Mucosa of rectum (tissue), 2 donors: Measurements from ENCODE around the gene REEP1.
A peak's percentile ranks its signal among the peaks of the same experiment; 100 is the strongest.

ENCODE experiments used
- H3K27ac ChIP-seq, 2 donors: one replicate each; pipeline ENCODE4 v1.7.0; 2013; ENCODE audit warnings: inconsistent platforms in 2 of 2, low read depth in 2 of 2, low read length in 2 of 2
- H3K27me3 ChIP-seq, 2 donors: one replicate each; pipeline ENCODE4 v1.7.0; 2013; ENCODE audit warnings: low read length in 2 of 2; ENCODE audit not compliant: control insufficient read depth in 2 of 2, insufficient read depth in 2 of 2
- H3K36me3 ChIP-seq, 2 donors: one replicate each; pipeline ENCODE4 v1.7.0; 2013; ENCODE audit warnings: low read length in 2 of 2; ENCODE audit not compliant: control insufficient read depth in 2 of 2, insufficient read depth in 2 of 2
- H3K4me1 ChIP-seq, 2 donors: one replicate each; pipeline ENCODE4 v1.7.0; 2013; ENCODE audit warnings: low read length in 2 of 2, mild to moderate bottlenecking in 1 of 2; ENCODE audit not compliant: control insufficient read depth in 2 of 2, insufficient read depth in 2 of 2
- H3K4me3 ChIP-seq, 2 donors: one replicate each; pipeline ENCODE4 v1.7.0; 2013; ENCODE audit warnings: low read length in 2 of 2
- H3K9ac ChIP-seq, 2 donors: one replicate each; pipeline ENCODE4 v1.7.0; 2013; ENCODE audit warnings: low read length in 2 of 2, low read depth in 1 of 2, mild to moderate bottlenecking in 1 of 2
- H3K9me3 ChIP-seq, 2 donors: one replicate each; pipeline ENCODE4 v1.7.0; 2013; ENCODE audit warnings: low read length in 2 of 2; ENCODE audit not compliant: control insufficient read depth in 2 of 2
- donor health status: healthy.
- donor health status: Normal muscosa, but diverticular disease.

Gene REEP1, protein sequence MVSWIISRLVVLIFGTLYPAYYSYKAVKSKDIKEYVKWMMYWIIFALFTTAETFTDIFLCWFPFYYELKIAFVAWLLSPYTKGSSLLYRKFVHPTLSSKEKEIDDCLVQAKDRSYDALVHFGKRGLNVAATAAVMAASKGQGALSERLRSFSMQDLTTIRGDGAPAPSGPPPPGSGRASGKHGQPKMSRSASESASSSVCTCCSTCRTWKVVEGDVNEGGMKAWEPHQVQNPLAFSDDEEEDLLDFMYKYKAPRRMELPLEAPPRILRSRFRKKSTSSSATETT

DNA sequence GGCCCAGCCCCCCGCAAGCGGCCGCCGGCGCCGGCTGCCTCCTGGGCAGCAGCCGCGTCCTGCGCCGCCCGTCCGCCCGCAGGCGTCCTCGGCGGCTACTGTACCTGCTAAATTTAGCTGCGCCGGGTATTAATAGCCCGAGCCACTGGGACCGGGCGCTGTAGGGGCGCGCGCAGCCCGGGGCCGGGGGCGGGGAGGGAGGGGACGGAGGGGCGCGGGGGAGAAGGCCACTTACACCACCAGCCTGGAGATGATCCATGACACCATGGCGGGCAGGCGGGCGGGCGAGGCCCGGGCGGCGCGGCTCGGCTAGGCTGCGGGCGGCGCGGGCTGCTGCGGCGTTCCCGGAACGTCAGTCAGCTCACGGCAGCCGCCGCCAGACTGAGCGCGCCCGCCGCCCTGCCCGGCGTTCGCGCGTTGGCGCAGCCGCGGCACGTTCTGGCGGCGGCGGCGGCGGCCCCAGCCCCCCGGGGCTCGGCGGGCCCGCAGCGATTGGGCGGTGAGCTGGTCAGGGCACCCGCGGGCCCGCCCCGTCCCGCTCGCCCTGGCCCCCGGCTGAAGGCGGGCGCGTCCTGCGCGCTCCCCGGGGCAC, at the start of gene REEP1:
REEP1 (minus strand) TSS at position 383 of the 592 bp plus-strand sequence; CDS start at position 267, 116 bp downstream.
- H3K27me3 ChIP-seq: peaks cover 28 to 32% of the 10 kb centered on the region in 2 donors
- peak within 1 kb of the TSS in 1 of 2 donors; percentile 20 for H3K9ac ChIP-seq
- H3K4me3 ChIP-seq: peak within 1 kb of the TSS; percentile 40 to 69
- H3K36me3 ChIP-seq: no peaks in the 10 kb centered on the region
- peaks cover 6 to 15% of the 10 kb centered on the region in 2 donors for H3K4me1 ChIP-seq
- H3K27ac ChIP-seq: no peak within 1 kb of the TSS
- peaks cover 2 to 6% of the 10 kb centered on the region in 2 donors for H3K9me3 ChIP-seq

DNA sequence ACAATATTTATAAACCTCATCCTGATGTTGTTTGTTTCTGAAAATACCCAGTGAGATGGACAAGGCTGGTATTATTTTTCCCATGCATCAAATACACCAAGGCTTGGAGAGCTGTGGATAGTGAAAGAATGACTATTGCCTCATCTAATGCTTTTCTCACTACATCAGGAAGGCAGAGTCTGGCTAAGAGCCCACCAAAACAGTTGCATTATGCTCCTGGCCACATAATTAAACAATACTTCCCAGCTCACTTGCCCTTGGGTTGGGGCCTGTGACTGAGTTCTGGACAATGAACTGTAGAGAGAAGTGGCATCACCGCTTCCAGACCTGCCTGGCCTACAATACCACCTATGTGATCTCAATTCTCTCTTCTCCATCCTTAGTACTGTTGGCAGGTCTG, 46.4 kb upstream of the REEP1 start:
- H3K9me3 ChIP-seq: no peaks in the 10 kb centered on the region
- no peak overlapping the region for H3K27ac ChIP-seq
- H3K36me3 ChIP-seq: no peaks in the 10 kb centered on the region
- H3K27me3 ChIP-seq: no peaks in the 10 kb centered on the region
- no peaks in the 10 kb centered on the region for H3K4me1 ChIP-seq
- H3K4me3 ChIP-seq: no peak overlapping the region
- no peak overlapping the region for H3K9ac ChIP-seq

DNA sequence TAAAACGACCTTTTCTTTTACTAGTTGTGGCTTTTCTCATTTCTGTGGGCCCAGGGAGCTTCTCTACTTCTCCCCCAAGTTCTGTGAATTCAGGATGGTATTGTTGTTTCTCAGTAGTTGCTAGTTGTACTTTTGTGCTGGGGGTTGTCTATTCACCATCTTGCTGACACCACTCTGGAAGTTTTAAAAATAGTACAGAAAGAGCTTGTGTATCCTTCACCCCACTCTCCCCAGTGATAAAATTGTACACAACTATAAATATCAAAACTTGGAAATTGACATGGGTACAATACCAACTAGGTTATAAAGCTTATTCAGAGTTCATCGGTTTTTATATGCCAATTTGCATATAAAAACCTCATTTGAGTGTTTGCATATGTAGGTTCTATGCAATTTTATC, 45.3 kb upstream of the REEP1 start:
- no peak overlapping the region for H3K27ac ChIP-seq
- H3K4me3 ChIP-seq: no peak overlapping the region
- H3K27me3 ChIP-seq: no peaks in the 10 kb centered on the region
- H3K4me1 ChIP-seq: no peaks in the 10 kb centered on the region
- no peaks in the 10 kb centered on the region for H3K36me3 ChIP-seq
- H3K9me3 ChIP-seq: no peaks in the 10 kb centered on the region
- H3K9ac ChIP-seq: no peak overlapping the region

DNA sequence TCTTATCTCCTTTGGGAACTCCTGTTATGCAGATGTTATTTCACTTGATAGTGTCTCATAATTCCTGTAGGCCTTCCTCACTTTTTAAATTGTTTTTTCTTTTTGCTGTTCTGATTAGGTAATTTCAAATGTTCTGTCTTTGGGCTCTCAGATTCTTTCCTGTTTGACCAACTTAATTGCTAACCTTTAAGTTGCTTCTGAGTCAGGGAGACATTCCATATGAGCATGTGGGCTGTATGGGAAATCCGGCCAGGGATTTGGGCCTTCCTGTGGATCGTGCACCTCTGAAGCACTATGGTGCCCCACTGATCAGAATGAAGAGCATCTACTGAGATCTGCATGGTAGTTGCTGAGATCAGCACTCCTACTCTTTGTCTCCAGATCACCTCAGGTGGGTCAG, 44.7 kb upstream of the REEP1 start:
- Histone ChIP-seq H3K4me3 (no peak overlapping the region), H3K27ac (no peak overlapping the region), H3K4me1 (no peaks in the 10 kb centered on the region), H3K9ac (no peak overlapping the region), H3K9me3 (no peaks in the 10 kb centered on the region), H3K27me3 (no peaks in the 10 kb centered on the region), H3K36me3 (no peaks in the 10 kb centered on the region)

DNA sequence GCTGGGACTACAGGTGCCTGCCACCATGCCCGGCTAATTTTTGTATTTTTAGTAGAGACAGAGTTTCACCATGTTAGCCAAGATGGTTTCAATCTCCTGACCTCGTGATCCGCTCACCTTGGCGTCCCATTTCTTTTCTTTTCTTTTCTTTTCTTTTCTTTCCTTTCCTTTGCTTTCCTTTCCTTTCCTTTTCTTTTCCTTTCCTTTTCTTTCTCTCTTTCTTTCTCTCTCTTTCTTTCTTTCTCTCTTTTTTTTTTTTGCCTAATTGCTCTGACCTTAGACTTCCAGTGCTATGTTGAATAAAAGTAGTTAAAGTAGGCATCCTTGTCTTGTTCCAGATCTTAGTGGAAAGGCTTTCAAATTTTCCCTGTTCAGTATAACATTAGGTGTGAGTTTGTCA, 41.0 kb upstream of the REEP1 start:
- Histone ChIP-seq H3K9ac (no peak overlapping the region), H3K9me3 (no peaks in the 10 kb centered on the region), H3K4me1 (no peaks in the 10 kb centered on the region), H3K4me3 (no peak overlapping the region), H3K36me3 (no peaks in the 10 kb centered on the region), H3K27me3 (no peaks in the 10 kb centered on the region), H3K27ac (no peak overlapping the region)

DNA sequence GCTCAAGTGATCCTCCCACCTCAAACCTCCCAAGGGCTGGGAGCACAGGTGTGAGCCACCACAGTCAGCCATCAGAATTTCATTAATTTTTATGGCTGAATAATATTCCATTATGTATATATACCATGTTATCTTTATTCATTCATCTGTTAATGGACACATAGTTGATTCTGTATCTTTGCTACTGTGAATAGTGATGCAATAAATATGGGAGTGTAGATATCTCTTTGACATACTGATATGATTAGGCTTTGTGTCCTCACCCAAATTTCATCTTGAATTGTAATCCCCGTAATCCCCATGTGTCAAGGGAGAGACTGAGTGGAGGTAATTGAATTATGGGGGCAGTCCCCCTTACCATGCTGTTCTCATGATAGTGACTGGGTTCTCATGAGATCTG, 38.2 kb upstream of the REEP1 start:
- Histone ChIP-seq H3K9me3 (no peaks in the 10 kb centered on the region), H3K9ac (no peak overlapping the region), H3K27ac (no peak overlapping the region), H3K36me3 (no peaks in the 10 kb centered on the region), H3K4me1 (peaks cover 4 to 9% of the 10 kb centered on the region in 2 donors), H3K4me3 (no peak overlapping the region), H3K27me3 (no peaks in the 10 kb centered on the region)

DNA sequence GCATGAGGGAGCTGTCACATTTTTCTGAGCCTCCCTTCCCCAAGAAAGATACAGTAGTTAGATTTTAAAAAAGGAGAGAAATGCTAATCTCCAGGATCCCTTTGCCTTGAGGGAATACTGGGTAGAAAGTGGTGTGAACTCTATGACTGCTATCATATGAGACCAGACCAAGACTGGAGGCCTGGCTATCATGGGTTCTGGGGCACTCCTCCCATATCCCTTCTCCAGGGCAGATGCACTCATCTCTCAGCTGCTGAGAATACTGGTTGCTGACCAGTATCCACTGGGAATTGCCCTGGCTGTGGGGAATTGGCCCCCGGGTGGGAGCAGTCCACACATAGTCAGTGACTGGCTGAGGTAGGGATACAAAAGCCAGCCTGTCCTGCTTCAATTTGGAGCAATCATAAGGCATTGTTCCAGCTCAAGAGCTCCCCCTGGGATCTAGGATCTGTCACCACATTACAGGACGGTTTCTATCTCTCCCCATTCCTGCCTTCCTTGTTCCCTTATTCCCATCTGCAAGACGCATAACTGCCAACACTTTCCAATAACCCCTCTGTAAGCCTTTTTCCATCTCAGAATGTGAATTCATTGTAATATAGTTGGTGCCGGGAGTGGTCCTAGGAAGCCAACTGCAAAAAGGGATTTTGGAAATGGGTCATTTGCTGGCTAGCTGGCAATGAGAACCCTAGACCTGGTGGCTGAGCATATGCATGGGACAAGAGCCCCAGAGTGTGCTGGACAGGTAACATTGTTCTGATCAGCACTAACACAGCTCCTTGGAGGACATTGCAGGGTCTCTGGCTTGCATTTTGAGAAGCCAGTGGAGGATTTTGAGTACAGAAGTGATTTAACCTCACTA, 35.4 kb upstream of the REEP1 start:
- H3K27ac ChIP-seq: no peak overlapping the region
- no peaks in the 10 kb centered on the region for H3K9me3 ChIP-seq
- no peak overlapping the region for H3K9ac ChIP-seq
- no peaks in the 10 kb centered on the region for H3K27me3 ChIP-seq
- H3K4me3 ChIP-seq: no peak overlapping the region
- H3K36me3 ChIP-seq: no peaks in the 10 kb centered on the region
- H3K4me1 ChIP-seq: peaks cover 7 to 17% of the 10 kb centered on the region in 2 donors

DNA sequence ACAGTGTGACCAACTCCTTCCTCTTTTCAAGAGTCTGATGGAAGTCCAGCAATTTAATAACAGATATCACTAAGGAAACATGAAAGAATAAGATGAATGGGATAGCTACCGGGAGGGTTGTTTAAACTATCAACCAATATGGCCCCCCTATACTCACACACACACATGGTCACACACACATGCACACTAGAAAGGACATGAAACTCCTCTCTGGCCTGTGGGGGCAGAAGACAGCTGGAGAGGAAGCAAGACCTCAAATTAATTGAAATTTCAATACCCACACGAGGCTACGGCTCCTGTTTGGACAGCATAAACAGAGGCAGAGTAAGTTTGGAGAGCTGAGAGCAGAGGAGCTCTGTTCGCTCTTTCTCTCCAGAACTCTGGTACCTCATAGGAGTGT, 34.7 kb upstream of the REEP1 start:
- H3K27me3 ChIP-seq: no peaks in the 10 kb centered on the region
- no peak overlapping the region for H3K27ac ChIP-seq
- peaks cover 9 to 24% of the 10 kb centered on the region in 2 donors for H3K4me1 ChIP-seq
- no peaks in the 10 kb centered on the region for H3K36me3 ChIP-seq
- no peak overlapping the region for H3K4me3 ChIP-seq
- no peaks in the 10 kb centered on the region for H3K9me3 ChIP-seq
- H3K9ac ChIP-seq: no peak overlapping the region

DNA sequence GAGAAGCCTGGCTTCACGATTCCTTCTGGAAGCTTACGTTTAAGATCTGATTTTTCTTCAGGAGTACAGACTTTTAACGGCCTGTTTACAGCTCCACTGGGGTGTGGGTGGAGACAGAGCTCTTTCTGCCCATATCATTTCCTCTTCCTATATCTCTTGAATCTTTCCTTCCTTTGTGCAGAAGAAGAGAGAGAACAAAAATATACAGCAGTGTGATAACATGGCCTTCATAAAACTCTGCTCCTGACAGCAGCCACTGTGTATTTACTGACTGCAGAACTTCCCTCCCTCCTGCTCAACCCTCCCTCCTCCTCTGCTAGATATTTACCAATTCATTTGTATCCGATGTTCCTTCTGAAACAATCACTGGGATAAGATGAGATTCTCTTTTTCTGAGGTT, 34.1 kb upstream of the REEP1 start:
- H3K9ac ChIP-seq: no peak overlapping the region
- H3K9me3 ChIP-seq: no peaks in the 10 kb centered on the region
- no peak overlapping the region for H3K4me3 ChIP-seq
- H3K36me3 ChIP-seq: no peaks in the 10 kb centered on the region
- peak overlapping the region in 1 of 2 donors; percentile 45 for H3K27ac ChIP-seq
- peaks cover 9 to 27% of the 10 kb centered on the region in 2 donors for H3K4me1 ChIP-seq
- H3K27me3 ChIP-seq: no peaks in the 10 kb centered on the region

DNA sequence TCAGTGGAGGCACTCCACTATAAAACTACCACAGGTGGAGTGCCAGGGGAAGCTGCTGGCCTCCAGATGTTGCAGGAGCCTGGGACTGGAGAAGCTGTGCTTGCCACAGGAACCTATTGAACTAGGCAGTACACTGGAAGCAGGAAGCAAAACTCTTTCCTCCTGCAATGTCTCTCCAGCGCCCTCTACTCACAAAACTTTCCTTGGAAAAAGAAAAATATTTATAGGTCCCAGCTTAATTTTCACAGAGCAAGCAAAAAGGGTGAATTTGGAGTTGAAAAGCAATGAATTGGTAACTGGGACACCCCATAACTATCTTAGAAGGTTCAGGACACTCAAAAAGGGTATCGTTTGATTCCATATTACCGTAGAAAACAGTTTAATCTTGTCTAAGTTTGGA, 33.2 kb upstream of the REEP1 start:
- Histone ChIP-seq H3K4me3 (no peak overlapping the region), H3K27me3 (no peaks in the 10 kb centered on the region), H3K27ac (no peak overlapping the region), H3K36me3 (no peaks in the 10 kb centered on the region), H3K4me1 (peaks cover 9 to 27% of the 10 kb centered on the region in 2 donors), H3K9ac (no peak overlapping the region), H3K9me3 (no peaks in the 10 kb centered on the region)
